NCI-H1105 (cell line): ENCODE results near the gene PPBP.
"Not testable (repeated sequence)": the region's sequence is repeated elsewhere in the genome, so short reads cannot be mapped to it uniquely, and the experiment has no call there.

Source experiments
- DNase-seq: peaks from one replicate; lab custom pipeline; 2025; lab: John Stamatoyannopoulos, UW

The PPBP gene

DNA sequence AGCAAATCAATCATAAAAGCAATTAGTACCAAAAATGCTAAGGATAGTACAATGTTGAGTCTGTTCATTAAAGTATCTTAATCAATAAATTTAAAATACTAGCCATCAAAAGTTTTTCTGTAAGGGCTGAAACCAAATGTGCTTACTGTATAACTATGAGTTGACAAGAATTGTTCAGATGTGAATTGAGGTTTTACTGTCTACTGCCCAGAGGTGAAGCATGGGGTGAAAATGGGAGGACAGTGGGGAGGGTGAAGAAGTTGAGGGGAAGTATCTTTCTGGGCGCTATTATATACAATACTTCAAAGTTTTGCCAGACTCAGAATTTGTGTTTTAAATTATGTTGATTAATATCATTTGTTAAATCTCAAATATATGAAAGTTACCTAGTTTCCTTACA, 4.1 kb upstream of the PPBP start:
- no peak for DNase-seq

- no peak for DNase-seq
Observed at GRCh38 chr4:73991742-73992000, 3.7 kb upstream of the PPBP start.

GRCh38 chr4:73990988-73991741, 3.2 kb upstream of the PPBP start:
- DNase-seq: no peak

DNA sequence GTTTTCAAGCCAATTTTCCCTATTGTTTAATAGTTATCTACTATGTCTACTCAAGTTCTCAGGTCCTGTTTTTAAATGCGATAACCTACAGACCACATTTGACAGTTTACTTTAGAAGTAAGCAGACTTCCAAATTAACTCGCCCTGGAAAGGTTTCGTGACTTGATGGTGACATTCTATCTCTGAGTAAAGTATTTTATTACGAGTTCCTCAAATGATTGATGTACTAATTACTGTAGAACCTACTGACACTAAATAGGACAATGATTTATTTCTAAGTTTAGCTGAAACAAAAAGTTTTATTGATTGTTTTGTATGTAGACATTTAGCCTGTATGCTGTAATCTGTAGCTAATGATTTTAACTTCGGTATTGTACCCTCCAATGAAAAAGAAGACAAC, 1.9 kb upstream of the PPBP start:
- no peak for DNase-seq

DNA sequence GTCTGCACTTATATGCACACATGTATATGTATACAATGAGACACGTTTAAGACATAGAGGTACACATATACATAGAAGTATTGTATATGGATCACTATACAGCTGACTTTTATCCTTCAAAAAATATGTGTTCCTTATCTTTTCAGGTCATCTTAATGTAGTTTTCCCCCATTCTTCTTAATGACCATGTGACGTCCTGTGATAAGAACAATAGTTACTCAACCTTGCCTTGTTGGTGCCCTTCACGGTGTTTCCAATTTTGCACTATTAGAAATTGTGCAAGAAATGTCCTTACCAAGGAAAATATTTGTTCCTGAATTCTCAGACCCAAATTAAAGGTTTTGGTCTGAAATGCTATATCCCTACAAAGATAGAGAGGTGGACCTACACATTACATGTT, 1.0 kb upstream of the PPBP start:
- DNase-seq: no peak

DNA sequence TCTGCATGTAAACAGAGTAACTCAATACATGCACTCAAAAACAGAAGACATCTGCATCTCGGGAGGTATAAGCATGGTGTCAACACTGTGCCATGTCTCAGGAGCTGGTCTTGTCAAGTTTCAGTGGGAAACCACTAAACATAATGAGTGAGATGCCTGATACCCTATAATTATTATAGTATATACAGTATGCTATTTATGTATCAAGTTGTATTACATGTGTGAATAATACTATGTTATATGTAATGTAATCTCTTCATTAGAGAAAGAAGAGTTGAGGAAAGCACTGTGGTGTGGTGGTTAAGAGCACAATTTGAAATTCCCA, 2.5 kb downstream of the PPBP start:
- no peak for DNase-seq

- DNase-seq: no peak
Observed at GRCh38 chr4:73984736-73985527, 3.1 kb downstream of the PPBP start.

- not testable (repeated sequence) for DNase-seq
Observed at GRCh38 chr4:73981175-73981574, 6.8 kb downstream of the PPBP start.

DNA sequence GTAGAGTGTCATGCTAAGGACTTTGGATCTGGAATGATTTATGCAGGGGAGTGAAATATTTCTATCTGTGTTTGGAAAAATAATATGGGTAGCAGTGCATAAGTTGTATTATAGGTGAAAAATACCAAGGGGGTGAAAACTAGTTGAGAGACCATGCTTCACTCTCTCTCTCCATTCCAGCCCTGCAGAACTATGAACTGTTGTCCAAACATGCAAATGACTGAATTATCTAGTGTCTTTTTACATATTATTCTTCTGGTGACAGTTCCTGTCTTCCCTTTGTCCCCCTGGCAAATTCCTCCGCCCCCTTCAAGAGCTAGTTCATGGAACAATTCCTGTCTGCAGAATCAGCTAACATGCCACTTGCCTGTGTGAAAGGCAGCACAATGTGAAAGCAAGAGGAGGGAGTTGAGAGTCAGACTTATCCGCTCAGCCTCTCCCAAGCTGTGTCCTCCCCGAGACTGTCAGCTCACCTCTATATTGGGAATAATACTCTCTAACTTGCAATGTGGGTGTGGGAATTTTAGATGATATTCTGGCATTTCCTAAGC, 8.5 kb downstream of the PPBP start:
- no peak for DNase-seq

- no peak for DNase-seq
Observed at GRCh38 chr4:73978886-73979285, 9.1 kb downstream of the PPBP start.

GRCh38 chr4:73976716-73977115, 11.3 kb downstream of the PPBP start:
- no peak for DNase-seq

- DNase-seq: no peak
Observed at GRCh38 chr4:73976217-73976616, 11.8 kb downstream of the PPBP start.

DNA sequence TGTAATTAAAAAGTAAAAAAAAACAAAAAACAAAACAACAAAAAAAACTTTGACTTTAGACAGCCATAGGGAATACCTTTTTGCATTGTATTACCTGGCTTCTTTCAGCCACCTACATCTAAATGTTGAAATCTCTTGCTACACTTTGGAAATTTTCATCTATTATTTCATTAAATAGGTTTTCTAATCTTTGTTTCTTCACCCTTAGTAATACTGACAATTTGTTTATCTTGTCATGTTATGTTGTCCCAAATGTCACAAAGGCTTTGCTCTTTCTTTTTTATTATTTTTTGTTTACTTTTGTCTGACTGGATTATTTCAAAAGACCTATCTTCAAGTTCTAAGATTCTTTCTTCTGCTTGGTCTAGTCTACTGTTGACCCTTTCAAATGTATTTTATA, 13.6 kb downstream of the PPBP start:
- no peak for DNase-seq

DNA sequence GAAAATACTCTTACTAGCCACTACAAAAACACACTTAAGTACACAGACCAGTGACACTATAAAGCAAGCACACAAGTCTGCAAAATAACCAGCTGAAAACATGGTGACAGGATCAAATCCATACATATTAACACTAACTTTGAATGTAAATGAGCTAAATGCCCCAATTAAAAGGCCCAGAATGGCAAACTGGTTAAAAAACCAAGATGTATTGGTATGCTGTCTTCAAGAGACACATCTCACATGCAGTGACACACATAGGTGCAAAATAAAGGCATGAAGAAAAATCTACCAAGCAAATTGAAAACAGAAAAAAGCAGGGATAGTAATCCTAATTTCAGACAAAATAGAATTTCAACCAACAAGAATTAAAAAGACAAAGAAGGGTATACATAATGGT, 17.0 kb downstream of the PPBP start:
- DNase-seq: no peak

DNA sequence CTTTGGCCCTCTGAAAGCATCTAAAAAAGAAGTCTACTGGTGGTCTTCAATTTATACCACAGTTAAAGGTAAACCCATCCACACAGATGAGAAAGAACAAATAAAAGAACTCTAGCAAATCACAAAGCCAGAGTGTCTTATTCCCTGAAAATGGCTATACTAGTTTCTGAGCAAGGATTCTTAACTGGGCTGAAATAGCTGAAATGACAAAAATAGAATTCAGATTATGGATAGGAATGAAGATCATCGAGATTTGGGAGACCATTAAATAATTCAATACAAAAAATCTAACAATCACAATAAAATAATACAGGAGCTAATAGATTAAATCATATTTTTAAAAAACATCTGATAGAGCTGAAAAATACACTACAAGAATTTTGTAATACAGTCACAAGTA, 18.0 kb downstream of the PPBP start:
- DNase-seq: no peak

- DNase-seq: no peak
Observed at GRCh38 chr4:73967866-73968265, 20.1 kb downstream of the PPBP start.

DNA sequence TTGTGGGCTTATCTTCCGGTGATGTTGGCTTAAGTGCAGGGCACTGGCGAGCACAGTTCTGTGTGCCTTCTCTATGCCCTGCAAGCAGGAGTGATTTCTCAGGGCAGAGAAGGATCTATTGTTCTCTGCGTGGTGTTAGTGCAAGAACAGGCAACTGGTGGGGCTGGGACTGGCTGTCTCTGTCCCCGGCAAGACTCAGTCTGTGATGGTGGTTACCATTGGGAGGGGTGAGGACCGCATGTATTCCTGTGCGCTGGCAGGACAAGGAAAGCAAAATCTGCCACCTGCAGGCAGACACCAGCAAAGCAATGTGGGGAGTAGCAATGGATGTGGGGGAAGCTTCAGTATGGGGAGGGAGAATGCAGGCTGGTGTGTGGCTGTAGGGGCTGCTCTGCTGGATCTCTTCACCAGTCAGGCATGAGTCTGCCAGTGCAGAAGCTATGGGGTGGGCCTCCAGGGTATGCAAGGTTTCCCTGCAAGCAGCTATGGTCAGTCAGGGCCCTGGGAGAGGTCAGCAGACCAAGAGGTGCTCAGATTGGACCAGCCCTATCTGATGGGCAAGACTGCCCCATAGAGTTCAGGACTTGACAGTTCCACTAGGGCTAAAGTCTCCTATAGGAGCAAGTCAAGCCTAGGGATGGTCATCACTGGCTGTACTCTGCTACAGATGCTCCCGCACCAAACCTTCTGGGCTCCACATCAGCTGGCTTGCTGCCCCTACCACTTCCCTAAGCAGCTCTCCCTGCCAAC, 23.0 kb downstream of the PPBP start:
- DNase-seq: no peak

DNA sequence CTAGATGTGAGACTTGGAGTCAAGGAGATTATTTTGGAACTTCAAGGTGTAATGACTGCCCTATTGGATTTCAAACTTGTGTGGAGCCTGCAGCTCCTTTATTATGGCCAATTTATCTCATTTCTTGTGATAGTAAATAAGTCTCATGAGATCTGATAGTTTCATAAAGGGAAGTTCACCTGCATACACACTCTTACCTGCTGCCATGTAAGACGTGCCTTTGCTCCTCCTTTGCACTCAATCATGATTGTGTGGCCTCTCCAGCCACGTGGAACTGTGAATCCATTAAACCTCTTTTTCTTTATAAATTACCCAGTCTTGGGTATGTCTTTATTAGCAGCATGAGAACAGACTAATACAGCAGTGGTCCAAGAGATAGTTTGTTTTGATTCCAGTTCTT, 25.3 kb downstream of the PPBP start:
- DNase-seq: no peak

GRCh38 chr4:73959041-73959440, 28.9 kb downstream of the PPBP start:
- DNase-seq: not testable (repeated sequence)

GRCh38 chr4:73952352-73952751, 35.6 kb downstream of the PPBP start:
- no peak for DNase-seq

- not testable (repeated sequence) for DNase-seq
Observed at GRCh38 chr4:73950376-73950920, 37.5 kb downstream of the PPBP start.

DNA sequence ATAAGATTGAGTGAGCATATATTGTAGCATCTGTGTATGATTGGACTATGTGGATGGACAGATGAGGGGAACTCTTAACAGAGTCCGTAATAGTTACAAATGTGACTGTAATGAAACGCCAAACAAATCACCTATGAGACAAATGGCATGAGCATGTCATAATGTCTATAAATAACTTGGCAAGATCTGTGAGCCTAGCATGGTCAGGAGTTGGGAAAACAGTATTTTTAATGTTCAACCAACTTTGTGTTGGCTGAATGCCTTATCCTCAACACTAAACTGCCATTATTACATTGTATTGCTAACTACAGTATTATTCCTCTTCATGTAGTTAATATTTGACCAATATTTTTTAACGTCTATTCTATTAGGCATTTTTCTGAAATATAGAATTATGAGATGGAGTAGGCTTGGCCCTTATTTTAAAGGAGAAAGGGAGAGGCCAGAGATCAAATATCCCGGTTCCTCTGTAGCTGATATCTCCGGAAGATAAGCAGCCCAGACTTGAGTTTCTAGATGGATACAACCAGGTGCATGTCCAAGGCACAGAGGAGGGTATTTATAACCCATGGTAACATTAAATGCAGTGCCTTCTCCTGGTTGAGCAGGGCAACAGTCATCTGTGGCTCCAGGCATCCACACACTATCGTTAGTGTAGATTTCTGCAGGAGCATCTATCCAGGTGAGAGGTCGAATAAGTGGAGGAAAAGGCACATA, 38.8 kb downstream of the PPBP start:
- no peak for DNase-seq
